Smooth muscle cell (in vitro differentiated cells): Measurements from ENCODE around the gene LRPAP1. TPM values are rescaled to one million over a fixed set of nuclear protein-coding genes. Genes with fewer than 3 reads are reported as not detected.

Experiments used
- DNase-seq: peaks from one replicate; lab custom pipeline; 2025; ENCODE audit not compliant: unreplicated experiment; lab: John Stamatoyannopoulos, UW
- H2AFZ ChIP-seq: fragments of 200-600 bp; sonication (generic); 2 replicates; pipeline ENCODE4 v1.6.0; 2016; ENCODE audit warnings: antibody characterized with exemption, low read depth, mild to moderate bottlenecking
- H3F3A ChIP-seq: fragments of 200-600 bp; sonication (generic); 2 replicates; pipeline ENCODE4 v1.6.0; 2017; ENCODE audit warnings: antibody characterized with exemption, low read depth
- H3K27ac ChIP-seq: fragments of 200-600 bp; sonication (generic); 2 replicates; pipeline ENCODE4 v1.5.1; 2016; ENCODE audit warnings: low read depth, mild to moderate bottlenecking
- H3K27me3 ChIP-seq: fragments of 200-600 bp; sonication (generic); 2 replicates; pipeline ENCODE4 v1.6.1; 2016; ENCODE audit warnings: low read depth, mild to moderate bottlenecking
- H3K36me3 ChIP-seq: fragments of 200-600 bp; sonication (generic); 2 replicates; pipeline ENCODE4 v1.5.1; 2016; ENCODE audit warnings: low read depth
- H3K4me1 ChIP-seq: fragments of 200-600 bp; sonication (generic); 2 replicates; pipeline ENCODE4 v1.5.1; 2016; ENCODE audit warnings: low read depth
- H3K4me2 ChIP-seq: fragments of 200-600 bp; sonication (generic); 2 replicates; pipeline ENCODE4 v1.6.0; 2016; ENCODE audit warnings: mild to moderate bottlenecking
- H3K4me3 ChIP-seq: fragments of 200-600 bp; sonication (generic); 2 replicates; pipeline ENCODE4 v1.5.1; 2016; ENCODE audit warnings: mild to moderate bottlenecking
- H3K79me2 ChIP-seq: fragments of 200-600 bp; sonication (generic); 2 replicates; pipeline ENCODE4 v1.6.0; 2016; ENCODE audit warnings: low read depth, mild to moderate bottlenecking
- H3K9ac ChIP-seq: fragments of 200-600 bp; sonication (generic); 2 replicates; pipeline ENCODE4 v1.6.0; 2016; ENCODE audit warnings: low read depth
- H3K9me3 ChIP-seq: fragments of 200-600 bp; sonication (generic); replicated peaks from 2 replicates; pipeline ENCODE4 v1.5.1; 2016; ENCODE audit warnings: low read depth
- H4K20me1 ChIP-seq: fragments of 200-600 bp; sonication (generic); 2 replicates; pipeline ENCODE4 v1.6.0; 2016; ENCODE audit warnings: low read depth
- CTCF ChIP-seq: fragments of 200-600 bp; sonication (generic); IDR thresholded peaks from 2 replicates; pipeline ENCODE4 v1.5.1; 2017; ENCODE audit warnings: borderline replicate concordance, mild to moderate bottlenecking, antibody characterized with exemption; ENCODE audit not compliant: insufficient read depth, poor library complexity, severe bottlenecking
- WGBS: methylation state at CpG from one replicate; pipeline ENCODE4 v1.1.7; 2016; ENCODE audit warnings: low lambda C conversion rate; 5-methylcytosine and 5-hydroxymethylcytosine counted together
- polyA plus RNA-seq: library from polyadenylated mRNA; unstranded; fragments of >200 nt; fragmentation: Nextera tagmentation; extraction: Ambion mirVana; gene quantifications from 2 replicates; pipeline ENCODE4 v1.2.1, GENCODE V29; 2016
- total RNA-seq: library from RNA; depleted of rRNA; stranded (reverse); fragments of >200 nt; gene quantifications from 2 replicates; pipeline ENCODE4 v1.2.3, GENCODE V29; 2014

LRPAP1 gene
- total and polyA plus RNA-seq, 2 experiments from 2014 or later = 82.6 to 277 TPM

- Histone ChIP-seq H3K36me3 (no peaks in the 10 kb centered on the region), H3K27me3 (no peaks in the 10 kb centered on the region), H3K4me3 (no peak overlapping the region), H3K4me2 (no peak overlapping the region), H3K4me1 (no peaks in the 10 kb centered on the region), H4K20me1 (peaks cover 31% of the 10 kb centered on the region), H3F3A (no peaks in the 10 kb centered on the region), H3K79me2 (no peaks in the 10 kb centered on the region), H3K27ac (no peak overlapping the region), H3K9ac (no peak overlapping the region), H3K9me3 (no peaks in the 10 kb centered on the region), H2AFZ (no peak overlapping the region)
- WGBS = 94% methylated on average over 23 of the region's 23 CpGs
- no peak for DNase-seq
- no peak for TF ChIP-seq CTCF
Measured at GRCh38 chr4:3519468-3520264, 12.6 kb downstream of the LRPAP1 start.

GRCh38 chr4:3518941-3519340, 13.3 kb downstream of the LRPAP1 start:
- 98% methylated on average over 17 of the region's 18 CpGs for WGBS
- H3K27me3 ChIP-seq = no peaks in the 10 kb centered on the region
- no peaks in the 10 kb centered on the region for H3K4me1 ChIP-seq
- peaks cover 23% of the 10 kb centered on the region for H4K20me1 ChIP-seq
- no peak overlapping the region for H3K9ac ChIP-seq
- no peak overlapping the region for H3K4me2 ChIP-seq
- H3K36me3 ChIP-seq = no peaks in the 10 kb centered on the region
- no peak overlapping the region for H3K27ac ChIP-seq
- no peaks in the 10 kb centered on the region for H3F3A ChIP-seq
- no peaks in the 10 kb centered on the region for H3K79me2 ChIP-seq
- no peak for DNase-seq
- H3K4me3 ChIP-seq = no peak overlapping the region
- no peaks in the 10 kb centered on the region for H3K9me3 ChIP-seq
- no peak overlapping the region for H2AFZ ChIP-seq
- no peak for TF ChIP-seq CTCF

GRCh38 chr4:3518511-3518880, 13.7 kb downstream of the LRPAP1 start:
- Histone ChIP-seq H3K4me3 (no peak overlapping the region), H2AFZ (no peak overlapping the region), H3K9ac (no peak overlapping the region), H3K4me1 (no peaks in the 10 kb centered on the region), H4K20me1 (peaks cover 21% of the 10 kb centered on the region), H3K79me2 (no peaks in the 10 kb centered on the region), H3K4me2 (no peak overlapping the region), H3K9me3 (no peaks in the 10 kb centered on the region), H3K27ac (no peak overlapping the region), H3F3A (no peaks in the 10 kb centered on the region), H3K36me3 (no peaks in the 10 kb centered on the region), H3K27me3 (no peaks in the 10 kb centered on the region)
- 98% methylated on average over 8 of the region's 11 CpGs for WGBS
- DNase-seq = no peak
- TF ChIP-seq CTCF = no peak
